ENCODE measurements around the gene ZEB2. TPM values are rescaled to one million over a fixed set of nuclear protein-coding genes. Genes with fewer than 3 reads are reported as not detected.

ZEB2 gene
- polyA plus RNA-seq, 2 of the 4 experiments (the other 2 are of a cell fraction), result 4.2 to 7.0 TPM

DNA sequence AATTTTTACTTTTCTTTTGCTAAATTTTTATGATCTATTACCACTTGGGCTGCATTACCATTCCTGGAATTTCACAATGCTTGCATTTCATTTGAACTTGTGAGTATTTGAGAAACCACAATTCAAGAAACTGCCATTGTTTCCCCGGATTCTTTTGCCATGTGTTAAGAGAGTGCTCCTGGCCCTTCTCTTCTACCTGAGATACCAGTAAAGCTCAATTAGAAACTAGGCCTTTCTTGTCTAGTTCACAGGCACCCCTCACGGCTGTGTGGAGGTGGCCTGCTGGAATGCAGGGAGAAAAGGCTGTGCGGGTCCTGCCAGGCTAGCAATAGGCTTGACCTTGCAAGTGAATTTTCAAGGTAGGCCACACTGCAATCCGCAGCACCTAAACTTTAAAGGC is 40.8 kb downstream of the ZEB2 start:
- 89% methylated on average over 4 of the region's 4 CpGs for WGBS (ENCODE audit: missing lambda C conversion rate)
- no peak for ATAC-seq
- CTCF ChIA-PET, result no interaction called here
- Histone ChIP-seq H3K4me1 (0 out of 3 replicates have a peak, but pooled peaks cover 5% of the 10 kb centered on the region), H3K4me3 (no peak overlapping the region), H3K9me3 (no peaks in the 10 kb centered on the region), H3K4me2 (no peak overlapping the region), H3K27ac (no peak overlapping the region)
- TF ChIP-seq, protein P1, sequence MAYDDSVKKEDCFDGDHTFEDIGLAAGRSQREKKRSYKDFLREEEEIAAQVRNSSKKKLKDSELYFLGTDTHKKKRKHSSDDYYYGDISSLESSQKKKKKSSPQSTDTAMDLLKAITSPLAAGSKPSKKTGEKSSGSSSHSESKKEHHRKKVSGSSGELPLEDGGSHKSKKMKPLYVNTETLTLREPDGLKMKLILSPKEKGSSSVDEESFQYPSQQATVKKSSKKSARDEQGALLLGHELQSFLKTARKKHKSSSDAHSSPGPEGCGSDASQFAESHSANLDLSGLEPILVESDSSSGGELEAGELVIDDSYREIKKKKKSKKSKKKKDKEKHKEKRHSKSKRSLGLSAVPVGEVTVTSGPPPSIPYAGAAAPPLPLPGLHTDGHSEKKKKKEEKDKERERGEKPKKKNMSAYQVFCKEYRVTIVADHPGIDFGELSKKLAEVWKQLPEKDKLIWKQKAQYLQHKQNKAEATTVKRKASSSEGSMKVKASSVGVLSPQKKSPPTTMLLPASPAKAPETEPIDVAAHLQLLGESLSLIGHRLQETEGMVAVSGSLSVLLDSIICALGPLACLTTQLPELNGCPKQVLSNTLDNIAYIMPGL (CRISPR knock-in tag; IDR thresholded peaks at IDR 0.05; ENCODE audit: borderline replicate concordance), result no peak
- TF ChIP-seq RNF2 (IDR thresholded peaks at IDR 0.05; ENCODE audit: borderline replicate concordance, low read depth) (no peak), EHF (CRISPR knock-in tag; IDR thresholded peaks at IDR 0.05) (no peak), EP300 (IDR thresholded peaks at IDR 0.05) (no peak)
- TF ChIP-seq, protein P2, sequence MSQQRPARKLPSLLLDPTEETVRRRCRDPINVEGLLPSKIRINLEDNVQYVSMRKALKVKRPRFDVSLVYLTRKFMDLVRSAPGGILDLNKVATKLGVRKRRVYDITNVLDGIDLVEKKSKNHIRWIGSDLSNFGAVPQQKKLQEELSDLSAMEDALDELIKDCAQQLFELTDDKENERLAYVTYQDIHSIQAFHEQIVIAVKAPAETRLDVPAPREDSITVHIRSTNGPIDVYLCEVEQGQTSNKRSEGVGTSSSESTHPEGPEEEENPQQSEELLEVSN (IDR thresholded peaks at IDR 0.05; ENCODE audit: borderline replicate concordance, low read depth), result no peak
- POLR2A ChIA-PET, result no interaction called here
- DNase-seq (ENCODE audit: low read depth in 1 of 2, low spot score in 1 of 2), result no peak
- no peak for FAIRE-seq

DNA sequence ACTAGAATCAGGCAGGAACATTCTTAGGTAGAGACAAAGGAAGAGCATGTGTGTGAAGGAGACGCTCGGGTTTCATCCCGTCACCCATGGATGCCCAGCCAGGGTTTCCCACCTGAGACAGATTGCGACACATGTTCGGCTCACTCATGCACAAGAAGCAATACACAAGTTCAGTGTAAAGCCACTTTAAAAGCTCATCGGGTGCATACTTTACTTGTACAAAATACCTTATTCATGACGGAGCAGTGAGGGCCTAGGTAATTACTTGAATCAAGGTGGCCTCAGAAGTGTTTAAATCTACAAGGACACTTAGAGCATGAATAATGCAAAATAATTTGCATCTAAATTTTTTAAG is 42.0 kb downstream of the ZEB2 start:
- FAIRE-seq, result no peak
- CTCF ChIA-PET, result interaction anchor here (1.0 kb wide), 1 partner anchor 9 kb away, joined by 4 read pairs; no protein-coding TSS in a partner anchor
- no peak for ATAC-seq
- TF ChIP-seq ZFP36 (IDR thresholded peaks at IDR 0.05; ENCODE audit: borderline replicate concordance, partially characterized antibody) (no peak), CEBPB (IDR thresholded peaks at IDR 0.05) (peak in 1 of 2 experiments; percentile 41; a peak in 1 of 4 replicates), FOSL2 (IDR thresholded peaks at IDR 0.05) (no peak), FOSL2 (CRISPR knock-in tag; IDR thresholded peaks at IDR 0.05) (no peak)
- Histone ChIP-seq H3K27ac (no peak overlapping the region), H3K9me3 (no peaks in the 10 kb centered on the region), H3K4me3 (no peak overlapping the region), H3K4me1 (0 out of 3 replicates have a peak, but pooled peaks cover 5% of the 10 kb centered on the region), H3K4me2 (no peak overlapping the region)
- WGBS (ENCODE audit: missing lambda C conversion rate), result 93% methylated on average over 7 of the region's 7 CpGs
- no peak for DNase-seq (ENCODE audit: low read depth in 1 of 2, low spot score in 1 of 2)
- POLR2A ChIA-PET, result no interaction called here

DNA sequence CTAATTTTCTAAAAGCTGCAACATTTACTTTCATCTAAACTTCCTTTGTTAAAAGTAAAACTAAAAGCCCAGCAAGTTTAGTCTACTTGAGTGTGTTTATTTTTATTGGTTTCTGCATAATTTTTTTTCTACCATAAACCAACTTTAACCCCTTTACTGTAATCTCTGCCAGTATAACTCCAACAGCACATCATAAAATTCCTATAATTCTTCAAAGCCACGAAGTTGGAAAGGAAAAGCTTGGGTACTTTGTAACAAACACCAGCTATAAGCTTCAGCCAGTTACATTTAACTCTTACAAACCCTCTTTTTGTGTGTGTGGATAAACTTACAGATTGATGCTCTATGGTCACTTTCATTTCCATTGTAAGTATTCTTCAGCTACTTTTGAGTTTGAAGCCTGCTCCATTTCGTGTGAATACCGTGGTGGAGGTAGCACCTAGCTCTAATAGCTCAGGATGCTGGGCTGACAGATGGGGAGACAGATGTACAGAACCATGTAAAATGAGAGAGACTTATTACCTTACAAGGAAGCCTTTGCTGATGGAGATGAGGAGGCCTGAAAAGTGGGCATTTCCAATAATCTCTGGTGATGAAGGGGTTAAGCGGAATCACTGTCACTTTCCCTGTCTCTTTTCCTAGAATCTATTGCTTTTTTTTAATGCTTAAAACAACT is 42.5 kb downstream of the ZEB2 start:
- 0 out of 3 replicates have a peak, but pooled peaks cover 5% of the 10 kb centered on the region for H3K4me1 ChIP-seq
- FAIRE-seq (no peak), DNase-seq (ENCODE audit: low read depth in 1 of 2, low spot score in 1 of 2) (no peak), ATAC-seq (no peak)
- ChIA-PET POLR2A (no interaction called here), CTCF (interaction anchor here (1.0 kb wide), 1 partner anchor 8 kb away, joined by 4 read pairs; no protein-coding TSS in a partner anchor)
- no peak overlapping the region for H3K4me3 ChIP-seq
- no peaks in the 10 kb centered on the region for H3K9me3 ChIP-seq
- 81% methylated on average over 4 of the region's 4 CpGs for WGBS (ENCODE audit: missing lambda C conversion rate)
- no peak overlapping the region for H3K27ac ChIP-seq
- no peak for TF ChIP-seq ZC3H11A (IDR thresholded peaks at IDR 0.05)
- TF ChIP-seq CBX8 (IDR thresholded peaks at IDR 0.05), result no peak
- H3K4me2 ChIP-seq, result no peak overlapping the region

DNA sequence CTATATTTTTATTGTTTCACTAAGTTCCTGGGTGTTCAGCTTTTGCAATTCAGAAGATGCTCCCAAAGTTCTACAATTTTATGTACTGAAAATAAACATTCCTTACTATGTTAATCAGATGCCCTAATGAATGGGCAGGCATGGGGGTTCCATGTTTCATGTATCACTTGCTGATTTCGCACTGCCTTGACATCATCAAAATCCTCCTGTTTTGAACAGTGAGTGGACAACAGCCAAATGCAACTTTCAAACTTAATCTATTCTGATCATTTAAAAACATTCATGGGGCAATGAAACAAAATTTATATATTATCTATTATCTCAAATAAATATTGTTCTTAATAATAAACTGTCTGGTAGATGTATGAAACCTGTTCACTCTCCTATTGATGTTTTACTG is 43.2 kb downstream of the ZEB2 start:
- ATAC-seq (no peak), DNase-seq (ENCODE audit: low read depth in 1 of 2, low spot score in 1 of 2) (no peak), FAIRE-seq (no peak)
- no peak overlapping the region for H3K4me3 ChIP-seq
- peaks cover 4% of the 10 kb centered on the region; the same call in 2 of the 3 replicates for H3K4me1 ChIP-seq
- POLR2A ChIA-PET, result no interaction called here
- WGBS (ENCODE audit: missing lambda C conversion rate), result 86% methylated on average over 1 of the region's 1 CpG
- H3K9me3 ChIP-seq, result no peaks in the 10 kb centered on the region
- H3K4me2 ChIP-seq, result no peak overlapping the region
- no peak overlapping the region for H3K27ac ChIP-seq
- CTCF ChIA-PET, result no interaction called here
- TF ChIP-seq KDM5A (IDR thresholded peaks at IDR 0.05), result no peak
- no peak for TF ChIP-seq CBX2 (IDR thresholded peaks at IDR 0.05; ENCODE audit: borderline replicate concordance, low read depth)
- no peak for TF ChIP-seq RCOR1 (IDR thresholded peaks at IDR 0.05; ENCODE audit: low read depth, low read length)
- no peak for TF ChIP-seq FOSB (CRISPR knock-in tag; IDR thresholded peaks at IDR 0.05)
- TF ChIP-seq GATA3 (IDR thresholded peaks at IDR 0.05; ENCODE audit: borderline replicate concordance), result no peak
- TF ChIP-seq, protein P1 (CRISPR knock-in tag; IDR thresholded peaks at IDR 0.05; ENCODE audit: borderline replicate concordance), result no peak
- no peak for TF ChIP-seq JUNB (IDR thresholded peaks at IDR 0.05)
- TF ChIP-seq ZFP36 (IDR thresholded peaks at IDR 0.05; ENCODE audit: borderline replicate concordance, partially characterized antibody), result no peak
- TF ChIP-seq ZSCAN20 (CRISPR knock-in tag; IDR thresholded peaks at IDR 0.05), result no peak
- no peak for TF ChIP-seq ESRRA (IDR thresholded peaks at IDR 0.05; ENCODE audit: borderline replicate concordance, low read length)
- TF ChIP-seq, protein P3, sequence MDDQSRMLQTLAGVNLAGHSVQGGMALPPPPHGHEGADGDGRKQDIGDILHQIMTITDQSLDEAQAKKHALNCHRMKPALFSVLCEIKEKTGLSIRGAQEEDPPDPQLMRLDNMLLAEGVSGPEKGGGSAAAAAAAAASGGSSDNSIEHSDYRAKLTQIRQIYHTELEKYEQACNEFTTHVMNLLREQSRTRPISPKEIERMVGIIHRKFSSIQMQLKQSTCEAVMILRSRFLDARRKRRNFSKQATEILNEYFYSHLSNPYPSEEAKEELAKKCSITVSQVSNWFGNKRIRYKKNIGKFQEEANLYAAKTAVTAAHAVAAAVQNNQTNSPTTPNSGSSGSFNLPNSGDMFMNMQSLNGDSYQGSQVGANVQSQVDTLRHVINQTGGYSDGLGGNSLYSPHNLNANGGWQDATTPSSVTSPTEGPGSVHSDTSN (IDR thresholded peaks at IDR 0.05), result no peak
- TF ChIP-seq BHLHE40 (IDR thresholded peaks at IDR 0.05; ENCODE audit: low read depth, low read length), result no peak
- TF ChIP-seq NFE2L2 (conservative IDR thresholded peaks at IDR 0.05; ENCODE audit: low read length), result no peak
